Activated CD8-positive, alpha-beta memory T cell treated with anti-CD3 and anti-CD28 coated beads, Interleukin-2, amount 50 U/mL, for 48 hours (primary cell): ENCODE data around the gene MYLK3.

ENCODE experiments used
- DNase-seq: peaks from one replicate; pipeline ENCODE4 v3.0.0-alpha.2; 2020

MYLK3 gene

GRCh38 chr16:46721885-46722284 lies 26.3 kb downstream of the MYLK3 start:
- no peak for DNase-seq

- no peak for DNase-seq
Measured at GRCh38 chr16:46720619-46721018, 27.5 kb downstream of the MYLK3 start.

- no peak for DNase-seq
Measured at GRCh38 chr16:46719528-46719927, 28.6 kb downstream of the MYLK3 start.

DNA sequence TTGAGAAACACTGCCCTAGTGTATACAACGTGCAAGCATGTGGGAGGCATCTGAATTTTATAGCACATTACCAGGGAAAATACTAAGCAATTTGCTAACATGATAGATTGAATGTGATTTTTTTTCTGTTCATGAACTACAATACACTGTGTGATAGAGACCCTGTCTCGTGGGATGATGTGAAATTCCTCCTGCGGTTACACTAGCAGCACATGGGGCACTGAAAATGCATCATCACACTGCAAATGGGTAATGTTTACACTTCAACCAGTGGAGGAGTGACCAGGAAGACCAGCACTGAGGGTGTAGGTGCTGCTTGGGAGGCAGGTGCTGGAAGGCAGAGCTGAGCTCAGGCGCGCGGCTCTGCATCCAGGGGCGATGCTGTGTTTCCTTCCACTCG lies 29.9 kb downstream of the MYLK3 start:
- no peak for DNase-seq

DNA sequence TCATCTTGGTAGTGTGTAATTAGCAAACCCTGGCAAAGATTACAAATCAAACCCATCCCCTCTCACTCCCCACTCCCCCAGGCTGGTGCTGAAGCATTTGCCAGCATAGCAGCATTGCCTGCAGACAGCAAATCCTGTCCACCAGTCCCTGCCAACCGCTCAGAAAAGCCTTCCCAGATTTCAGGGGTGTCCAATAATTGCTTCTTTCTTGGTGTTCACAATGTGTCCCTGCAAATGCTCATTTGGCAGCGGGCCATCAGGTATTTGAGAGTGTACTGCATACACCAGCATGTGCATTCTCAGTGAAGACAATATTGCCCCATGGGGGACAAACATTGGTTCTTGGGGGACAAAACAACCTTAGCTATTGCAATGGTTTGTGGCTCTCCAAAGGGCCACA lies 30.5 kb downstream of the MYLK3 start:
- no peak for DNase-seq

DNA sequence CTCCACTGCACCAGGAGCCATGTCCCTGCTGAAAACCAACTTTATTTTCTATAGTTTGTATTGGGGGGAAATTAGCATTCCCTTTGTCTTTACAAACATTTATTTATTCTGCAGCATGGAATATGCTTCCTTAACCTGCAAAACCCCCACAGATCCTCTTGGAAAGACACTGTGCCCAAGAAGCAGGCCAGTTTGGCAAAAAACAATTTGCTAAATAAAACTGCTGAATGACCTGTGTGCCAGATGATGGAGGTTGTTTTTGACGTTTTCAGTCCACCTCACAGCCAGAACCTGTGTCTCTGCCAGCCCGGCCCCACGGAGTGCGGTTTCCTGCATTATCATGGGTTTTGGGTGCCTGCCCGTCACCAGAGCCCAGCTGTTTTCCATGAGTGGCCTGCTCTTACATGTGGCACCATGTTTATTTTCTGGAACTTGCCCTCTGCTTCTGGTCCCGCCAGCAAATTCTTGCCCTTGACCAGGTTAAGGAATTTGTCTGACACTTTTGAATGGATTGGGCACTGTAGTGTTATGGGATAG lies 32.3 kb downstream of the MYLK3 start:
- no peak for DNase-seq

- no peak for DNase-seq
Measured at GRCh38 chr16:46714797-46715591, 33.1 kb downstream of the MYLK3 start.

GRCh38 chr16:46713634-46714033 lies 34.5 kb downstream of the MYLK3 start:
- no peak for DNase-seq

GRCh38 chr16:46712911-46713310 lies 35.2 kb downstream of the MYLK3 start:
- no peak for DNase-seq

GRCh38 chr16:46711106-46712058 lies 36.8 kb downstream of the MYLK3 start:
- DNase-seq: no peak

DNA sequence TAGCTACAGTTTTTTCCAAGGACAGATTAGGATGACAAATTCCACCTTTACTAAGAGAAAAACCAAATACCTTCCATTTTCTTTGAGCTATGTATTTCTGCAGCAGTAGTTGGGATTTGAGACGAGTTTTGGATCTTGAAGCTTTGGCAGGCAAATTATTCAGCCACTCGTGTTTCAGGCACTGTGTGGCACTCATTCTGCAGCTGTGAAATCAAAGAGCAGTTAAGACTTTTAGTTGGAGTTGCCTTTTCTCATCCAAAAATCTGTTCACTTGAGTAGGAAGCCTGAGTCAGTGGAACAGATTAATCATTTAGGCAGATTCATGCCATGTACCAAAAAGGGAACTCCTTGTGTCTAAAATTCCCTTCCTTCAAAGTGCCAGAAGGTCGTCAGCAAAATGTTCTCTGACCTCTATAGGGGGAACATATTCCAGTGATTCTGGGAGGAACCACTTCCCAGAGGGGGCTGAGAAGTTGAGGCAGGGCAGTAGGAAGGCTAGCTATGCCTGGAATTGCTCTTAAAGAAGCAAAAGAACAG lies 38.6 kb downstream of the MYLK3 start:
- DNase-seq: no peak

DNA sequence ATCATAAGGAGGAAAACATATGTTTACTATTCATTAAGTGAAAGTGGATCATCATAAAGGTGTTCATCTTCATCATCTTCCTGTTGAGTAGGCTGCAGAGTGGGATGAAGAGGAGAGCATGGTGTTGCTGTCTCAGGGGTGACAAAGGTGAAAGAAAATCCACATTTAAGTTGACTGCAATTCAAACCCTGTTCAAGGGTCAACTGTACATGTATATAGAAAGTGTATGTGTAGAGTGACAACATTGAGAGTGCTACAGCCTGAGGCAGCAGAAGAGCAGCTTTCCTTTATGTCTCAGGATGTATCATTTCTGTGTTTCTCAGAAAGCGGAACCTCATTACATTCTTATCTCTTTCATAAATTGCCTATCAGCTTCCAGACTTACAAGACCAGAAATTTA lies 41.5 kb downstream of the MYLK3 start:
- DNase-seq: no peak

DNA sequence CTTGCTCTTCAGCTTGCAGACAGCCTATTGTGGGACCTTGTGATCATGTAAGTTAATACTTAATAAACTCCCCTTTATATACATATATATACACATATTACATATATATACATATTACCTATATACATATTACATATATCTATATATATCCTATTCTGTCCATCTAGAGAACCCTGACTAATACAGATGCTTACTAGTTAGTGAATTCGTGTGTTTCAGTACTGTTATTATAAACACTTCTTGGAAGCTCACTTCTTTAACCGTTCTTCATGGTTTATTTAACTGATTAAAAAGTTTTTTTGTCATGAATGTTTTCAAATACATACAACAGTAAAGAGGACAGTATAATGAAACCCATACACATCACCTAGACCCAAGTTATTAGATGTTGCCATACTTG lies 46.1 kb downstream of the MYLK3 start:
- DNase-seq: no peak

DNA sequence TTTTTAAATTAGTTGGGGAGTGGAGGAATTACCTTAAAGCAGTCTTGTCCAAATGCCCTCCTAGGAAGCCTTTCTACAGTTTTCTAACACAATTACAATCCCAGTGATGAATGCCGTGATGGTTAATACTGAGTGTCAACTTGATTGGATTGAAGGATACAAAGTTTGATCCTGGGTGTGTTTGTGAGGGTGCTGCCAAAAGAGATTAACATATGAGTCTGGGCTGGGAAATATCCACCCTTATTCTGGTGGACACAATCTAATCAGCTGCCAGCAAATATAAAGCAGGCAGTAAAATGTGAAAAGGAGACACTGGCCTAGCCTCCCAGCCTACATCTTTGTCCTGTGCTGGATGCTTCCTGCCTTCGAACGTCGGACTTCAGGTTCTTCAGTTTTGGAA lies 46.5 kb downstream of the MYLK3 start:
- DNase-seq: no peak

GRCh38 chr16:46700048-46700447 lies 48.1 kb downstream of the MYLK3 start:
- no peak for DNase-seq

- no peak for DNase-seq
Measured at GRCh38 chr16:46696957-46697356, 51.2 kb downstream of the MYLK3 start.

DNA sequence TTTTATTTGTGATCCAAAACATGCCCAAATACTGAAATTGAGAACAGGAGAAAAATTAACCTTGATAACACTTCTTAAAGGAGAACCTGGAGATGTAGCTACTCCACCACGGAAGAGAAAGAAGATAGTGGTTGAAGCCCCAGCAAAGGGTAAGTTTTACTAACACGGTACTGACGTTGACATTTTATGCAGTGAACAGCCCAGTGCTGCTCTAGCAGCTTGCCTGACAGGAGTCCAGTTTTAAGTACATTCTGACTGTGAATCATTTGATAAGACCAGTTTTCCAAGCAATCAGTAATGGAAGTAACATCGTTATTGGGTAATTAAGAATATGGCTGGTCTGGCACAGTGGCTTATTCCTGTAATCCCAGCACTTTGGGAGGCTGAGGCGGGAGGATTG lies 52.2 kb downstream of the MYLK3 start:
- DNase-seq: no peak

DNA sequence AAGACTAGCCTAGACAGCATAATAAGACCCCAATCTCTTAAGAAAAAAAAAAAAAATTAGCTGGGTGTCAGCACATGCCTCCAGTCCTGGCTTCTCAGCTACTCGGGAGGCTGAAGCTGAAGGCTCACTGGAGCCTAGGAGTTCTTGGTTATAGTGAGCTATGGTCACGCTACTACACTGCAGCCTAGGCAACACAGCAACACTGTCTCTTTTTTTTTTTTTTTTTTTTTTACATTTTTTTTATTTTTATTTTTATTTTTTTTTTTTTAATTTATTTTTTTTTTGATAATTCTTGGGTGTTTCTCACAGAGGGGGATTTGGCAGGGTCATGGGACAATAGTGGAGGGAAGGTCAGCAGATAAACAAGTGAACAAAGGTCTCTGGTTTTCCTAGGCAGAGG lies 54.5 kb downstream of the MYLK3 start:
- DNase-seq: no peak

GRCh38 chr16:46691726-46692125 lies 56.4 kb downstream of the MYLK3 start:
- DNase-seq: no peak

DNA sequence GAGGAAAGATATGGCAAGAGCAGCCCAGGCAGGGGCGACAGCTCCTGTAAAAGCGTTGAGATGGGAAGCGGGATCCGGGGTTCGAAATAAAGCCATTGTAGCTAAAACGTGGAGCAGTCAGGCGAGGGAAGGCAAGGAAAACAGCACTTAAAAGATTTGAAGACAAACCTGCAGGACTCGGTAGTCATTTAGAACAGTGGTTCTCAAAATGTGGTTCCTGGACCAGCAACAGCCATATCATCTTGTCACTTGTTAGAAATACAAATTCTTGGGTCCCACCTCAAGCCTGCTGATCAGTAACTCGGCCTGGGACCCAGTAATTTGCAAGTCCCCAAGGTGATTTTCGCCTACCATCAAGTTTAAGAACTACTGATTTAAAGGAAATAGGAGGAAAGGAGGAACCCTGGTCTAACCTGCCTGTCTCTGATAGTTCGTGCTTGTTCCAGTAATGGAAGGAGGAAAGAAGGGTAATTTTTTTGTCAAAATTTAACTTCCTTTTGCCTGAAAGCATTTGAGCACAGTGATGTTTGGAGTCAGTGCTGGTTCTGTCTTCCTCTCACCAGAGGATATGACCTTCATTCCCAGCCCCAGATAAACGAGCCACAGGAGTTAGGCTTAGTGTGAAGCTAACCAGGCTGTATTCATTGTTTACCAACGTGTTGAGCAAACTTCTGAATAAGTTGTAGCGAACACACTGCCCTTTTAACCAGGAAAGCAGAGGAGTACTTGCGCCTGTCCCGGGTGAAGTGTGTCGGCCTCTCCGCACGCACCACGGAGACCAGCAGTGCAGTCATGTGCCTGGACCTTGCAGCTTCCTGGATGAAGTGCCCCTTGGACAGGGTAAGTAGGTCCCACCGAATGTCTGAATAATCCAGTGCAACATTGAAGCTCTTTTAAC lies 57.6 kb downstream of the MYLK3 start:
- DNase-seq: no peak

GRCh38 chr16:46689365-46690280 lies 58.5 kb downstream of the MYLK3 start, which contains the start of gene ORC6:
TSS of gene ORC6 (plus strand) at chr16:46689659. CDS start at chr16:46689706, 47 bp downstream.
- DNase-seq: peak; percentile 97
